Measurements from ENCODE around the gene CAPN7. TPM values are rescaled to one million over a fixed set of nuclear protein-coding genes. Genes with fewer than 3 reads are reported as not detected.

Gene CAPN7
- total RNA-seq, 2 donors from 2014 or later: 32.6 to 41.2 TPM

GRCh38 chr3:15228147-15228546, 22.1 kb downstream of the CAPN7 start:
- 80 to 89% methylated on average over 1 of the region's 1 CpG for WGBS, 2 experiments (ENCODE audit: insufficient coverage in 1 of 2, insufficient read length in 1 of 2)
- Histone ChIP-seq H3K36me3 (ENCODE audit: control insufficient read depth, insufficient read depth, low read length) (peaks cover 78% of the 10 kb centered on the region), H3K4me3 (ENCODE audit: low read length) (no peak overlapping the region), H3K27me3 (ENCODE audit: control insufficient read depth, insufficient read depth, low read length, poor library complexity, severe bottlenecking) (no peaks in the 10 kb centered on the region), H3K27ac (ENCODE audit: low read depth, low read length) (no peak overlapping the region), H3K9me3 (ENCODE audit: control insufficient read depth, low read length) (no peaks in the 10 kb centered on the region), H3K4me1 (ENCODE audit: control insufficient read depth, insufficient read depth, low read length) (no peaks in the 10 kb centered on the region), H3K9ac (ENCODE audit: extremely low read depth, low read length, poor library complexity, severe bottlenecking) (no peak overlapping the region)
- Mint-ChIP-seq H3K9me3 (no peaks in the 10 kb centered on the region), H3K4me1 (no peaks in the 10 kb centered on the region), H3K27me3 (ENCODE audit: insufficient read depth) (no peaks in the 10 kb centered on the region), H3K36me3 (ENCODE audit: low read depth) (peaks cover 37% of the 10 kb centered on the region), H3K27ac (no peak overlapping the region), H3K4me3 (no peak overlapping the region)
- no peak for DNase-seq
- TF ChIP-seq, protein P1, sequence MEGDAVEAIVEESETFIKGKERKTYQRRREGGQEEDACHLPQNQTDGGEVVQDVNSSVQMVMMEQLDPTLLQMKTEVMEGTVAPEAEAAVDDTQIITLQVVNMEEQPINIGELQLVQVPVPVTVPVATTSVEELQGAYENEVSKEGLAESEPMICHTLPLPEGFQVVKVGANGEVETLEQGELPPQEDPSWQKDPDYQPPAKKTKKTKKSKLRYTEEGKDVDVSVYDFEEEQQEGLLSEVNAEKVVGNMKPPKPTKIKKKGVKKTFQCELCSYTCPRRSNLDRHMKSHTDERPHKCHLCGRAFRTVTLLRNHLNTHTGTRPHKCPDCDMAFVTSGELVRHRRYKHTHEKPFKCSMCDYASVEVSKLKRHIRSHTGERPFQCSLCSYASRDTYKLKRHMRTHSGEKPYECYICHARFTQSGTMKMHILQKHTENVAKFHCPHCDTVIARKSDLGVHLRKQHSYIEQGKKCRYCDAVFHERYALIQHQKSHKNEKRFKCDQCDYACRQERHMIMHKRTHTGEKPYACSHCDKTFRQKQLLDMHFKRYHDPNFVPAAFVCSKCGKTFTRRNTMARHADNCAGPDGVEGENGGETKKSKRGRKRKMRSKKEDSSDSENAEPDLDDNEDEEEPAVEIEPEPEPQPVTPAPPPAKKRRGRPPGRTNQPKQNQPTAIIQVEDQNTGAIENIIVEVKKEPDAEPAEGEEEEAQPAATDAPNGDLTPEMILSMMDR (conservative IDR thresholded peaks at IDR 0.05): no peak

- no peaks in the 10 kb centered on the region for H3K27me3 Mint-ChIP-seq (ENCODE audit: insufficient read depth)
- H3K36me3 ChIP-seq (ENCODE audit: control insufficient read depth, insufficient read depth, low read length): peaks cover 76% of the 10 kb centered on the region
- WGBS, 2 experiments (ENCODE audit: insufficient coverage in 1 of 2, insufficient read length in 1 of 2): 82 to 94% methylated on average over 2 to 4 of the region's 4 CpGs
Observed at GRCh38 chr3:15229262-15229661, 23.2 kb downstream of the CAPN7 start.

DNA sequence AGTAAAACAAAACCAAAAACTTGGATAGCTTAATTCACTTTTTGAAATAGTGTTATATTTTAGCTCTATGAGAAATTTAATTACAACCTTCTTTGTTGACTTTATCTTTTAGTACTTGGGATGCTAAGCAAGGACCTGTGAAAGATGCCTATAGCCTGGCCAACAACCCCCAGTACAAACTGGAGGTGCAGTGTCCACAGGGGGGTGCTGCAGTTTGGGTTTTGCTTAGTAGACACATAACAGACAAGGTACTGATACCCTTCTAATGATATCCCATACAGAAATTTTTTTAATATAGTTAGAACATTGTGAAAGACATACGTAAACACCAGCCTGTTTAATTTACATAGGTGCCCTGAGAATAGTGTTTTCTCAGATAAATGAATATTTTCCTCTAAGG, 35.3 kb downstream of the CAPN7 start:
- peaks cover 79% of the 10 kb centered on the region for H3K36me3 ChIP-seq (ENCODE audit: control insufficient read depth, insufficient read depth, low read length)
- peaks cover 12% of the 10 kb centered on the region for H3K4me1 ChIP-seq (ENCODE audit: control insufficient read depth, insufficient read depth, low read length)
- peaks cover 38% of the 10 kb centered on the region for H3K36me3 Mint-ChIP-seq (ENCODE audit: low read depth)
- DNase-seq: peak; percentile 74
- H3K27me3 ChIP-seq (ENCODE audit: control insufficient read depth, insufficient read depth, low read length, poor library complexity, severe bottlenecking): no peaks in the 10 kb centered on the region
- H3K27ac Mint-ChIP-seq: no peak overlapping the region
- H3K4me3 Mint-ChIP-seq: no peak overlapping the region
- H3K4me3 ChIP-seq (ENCODE audit: low read length): no peak overlapping the region
- peaks cover 24% of the 10 kb centered on the region for H3K4me1 Mint-ChIP-seq
- H3K9me3 Mint-ChIP-seq: no peaks in the 10 kb centered on the region
- no peaks in the 10 kb centered on the region for H3K9me3 ChIP-seq (ENCODE audit: control insufficient read depth, low read length)
- WGBS, 2 experiments (ENCODE audit: insufficient coverage in 1 of 2, insufficient read length in 1 of 2): no CpG with 5 or more reads among the region's 1 CpG
- H3K9ac ChIP-seq (ENCODE audit: extremely low read depth, low read length, poor library complexity, severe bottlenecking): no peak overlapping the region
- H3K27me3 Mint-ChIP-seq (ENCODE audit: insufficient read depth): no peaks in the 10 kb centered on the region
- TF ChIP-seq, protein P1 (conservative IDR thresholded peaks at IDR 0.05): peak; percentile 66
- H3K27ac ChIP-seq (ENCODE audit: low read depth, low read length): no peak overlapping the region

More at GRCh38 chr3:15229262-15229661, 23.2 kb downstream of the CAPN7 start:
- no peak overlapping the region for H3K4me3 ChIP-seq (ENCODE audit: low read length)
- H3K4me1 ChIP-seq (ENCODE audit: control insufficient read depth, insufficient read depth, low read length): no peaks in the 10 kb centered on the region
- Mint-ChIP-seq H3K27ac (no peak overlapping the region), H3K4me3 (no peak overlapping the region), H3K4me1 (no peaks in the 10 kb centered on the region), H3K36me3 (ENCODE audit: low read depth) (peaks cover 42% of the 10 kb centered on the region), H3K9me3 (no peaks in the 10 kb centered on the region)
- DNase-seq: no peak
- TF ChIP-seq, protein P1 (conservative IDR thresholded peaks at IDR 0.05): no peak
- H3K9ac ChIP-seq (ENCODE audit: extremely low read depth, low read length, poor library complexity, severe bottlenecking): no peak overlapping the region
- H3K9me3 ChIP-seq (ENCODE audit: control insufficient read depth, low read length): no peaks in the 10 kb centered on the region
- no peak overlapping the region for H3K27ac ChIP-seq (ENCODE audit: low read depth, low read length)
- H3K27me3 ChIP-seq (ENCODE audit: control insufficient read depth, insufficient read depth, low read length, poor library complexity, severe bottlenecking): no peaks in the 10 kb centered on the region
